ENCODE measurements around the gene RNF224.
A peak's percentile ranks its signal among the peaks of the same experiment; 100 is the strongest.

RNF224 gene

GRCh38 chr9:137227054-137227852 lies at the start of gene RNF224:
TSS of gene RNF224 (plus strand) at chr9:137227502. CDS start at chr9:137228336, 834 bp downstream.
- peak; percentile 76 for DNase-seq
- in situ Hi-C loops (cut with HindIII; ENCODE audit: low pct_ligation_motif_present, low pct_unique_long_range_greater_than_20kb, low sequenced_read_pairs): no loop called here

- DNase-seq: no peak
- in situ Hi-C loops (cut with HindIII; ENCODE audit: low pct_ligation_motif_present, low pct_unique_long_range_greater_than_20kb, low sequenced_read_pairs): no loop called here
These were observed 48.9 kb upstream of the RNF224 start for GRCh38 chr9:137178201-137178938.

GRCh38 chr9:137178939-137179630 lies 48.2 kb upstream of the RNF224 start:
- DNase-seq: no peak
- in situ Hi-C loops (cut with HindIII; ENCODE audit: low pct_ligation_motif_present, low pct_unique_long_range_greater_than_20kb, low sequenced_read_pairs): no loop called here

GRCh38 chr9:137179761-137180160 lies 47.5 kb upstream of the RNF224 start:
- no peak for DNase-seq
- in situ Hi-C loops (cut with HindIII; ENCODE audit: low pct_ligation_motif_present, low pct_unique_long_range_greater_than_20kb, low sequenced_read_pairs): no loop called here

GRCh38 chr9:137180491-137180890 lies 46.8 kb upstream of the RNF224 start:
- no peak for DNase-seq
- in situ Hi-C loops (cut with HindIII; ENCODE audit: low pct_ligation_motif_present, low pct_unique_long_range_greater_than_20kb, low sequenced_read_pairs): no loop called here

GRCh38 chr9:137181680-137182079 lies 45.6 kb upstream of the RNF224 start:
- DNase-seq: no peak
- in situ Hi-C loops (cut with HindIII; ENCODE audit: low pct_ligation_motif_present, low pct_unique_long_range_greater_than_20kb, low sequenced_read_pairs): no loop called here

- DNase-seq: no peak
- in situ Hi-C loops (cut with HindIII; ENCODE audit: low pct_ligation_motif_present, low pct_unique_long_range_greater_than_20kb, low sequenced_read_pairs): no loop called here
These were observed 44.5 kb upstream of the RNF224 start for GRCh38 chr9:137182836-137183235.

GRCh38 chr9:137183980-137184595 lies 43.2 kb upstream of the RNF224 start:
- DNase-seq: no peak
- in situ Hi-C loops (cut with HindIII; ENCODE audit: low pct_ligation_motif_present, low pct_unique_long_range_greater_than_20kb, low sequenced_read_pairs): no loop called here

- in situ Hi-C loops (cut with HindIII; ENCODE audit: low pct_ligation_motif_present, low pct_unique_long_range_greater_than_20kb, low sequenced_read_pairs): no loop called here
- no peak for DNase-seq
These were observed 42.2 kb upstream of the RNF224 start for GRCh38 chr9:137184881-137185660.

GRCh38 chr9:137185921-137186320 lies 41.4 kb upstream of the RNF224 start:
- DNase-seq: no peak
- in situ Hi-C loops (cut with HindIII; ENCODE audit: low pct_ligation_motif_present, low pct_unique_long_range_greater_than_20kb, low sequenced_read_pairs): no loop called here

- DNase-seq: no peak
- in situ Hi-C loops (cut with HindIII; ENCODE audit: low pct_ligation_motif_present, low pct_unique_long_range_greater_than_20kb, low sequenced_read_pairs): no loop called here
These were observed 40.9 kb upstream of the RNF224 start for GRCh38 chr9:137186385-137186784.

GRCh38 chr9:137187386-137187785 lies 39.9 kb upstream of the RNF224 start:
- in situ Hi-C loops (cut with HindIII; ENCODE audit: low pct_ligation_motif_present, low pct_unique_long_range_greater_than_20kb, low sequenced_read_pairs): no loop called here

GRCh38 chr9:137188086-137188489 lies 39.2 kb upstream of the RNF224 start:
- no peak for DNase-seq
- in situ Hi-C loops (cut with HindIII; ENCODE audit: low pct_ligation_motif_present, low pct_unique_long_range_greater_than_20kb, low sequenced_read_pairs): no loop called here

More at GRCh38 chr9:137187386-137187785, 39.9 kb upstream of the RNF224 start:
- DNase-seq: no peak

GRCh38 chr9:137188490-137189296 lies 38.6 kb upstream of the RNF224 start, which contains the start of the genes ANAPC2 and SSNA1:
TSS of gene ANAPC2 (minus strand) at chr9:137188560. CDS start at chr9:137188532, 28 bp downstream.
TSS of gene SSNA1 (plus strand) at chr9:137188676. CDS start at chr9:137188727, 51 bp downstream.
- in situ Hi-C loops (cut with HindIII; ENCODE audit: low pct_ligation_motif_present, low pct_unique_long_range_greater_than_20kb, low sequenced_read_pairs): no loop called here
- peak; percentile 91 for DNase-seq

- in situ Hi-C loops (cut with HindIII; ENCODE audit: low pct_ligation_motif_present, low pct_unique_long_range_greater_than_20kb, low sequenced_read_pairs): no loop called here
- DNase-seq: no peak
These were observed 37.7 kb upstream of the RNF224 start for GRCh38 chr9:137189297-137190295.

- in situ Hi-C loops (cut with HindIII; ENCODE audit: low pct_ligation_motif_present, low pct_unique_long_range_greater_than_20kb, low sequenced_read_pairs): no loop called here
- DNase-seq: no peak
These were observed 36.9 kb upstream of the RNF224 start for GRCh38 chr9:137190315-137190856.

Measured in ACHN (cell line).